ENCODE data around the gene IL36B.

DNA sequence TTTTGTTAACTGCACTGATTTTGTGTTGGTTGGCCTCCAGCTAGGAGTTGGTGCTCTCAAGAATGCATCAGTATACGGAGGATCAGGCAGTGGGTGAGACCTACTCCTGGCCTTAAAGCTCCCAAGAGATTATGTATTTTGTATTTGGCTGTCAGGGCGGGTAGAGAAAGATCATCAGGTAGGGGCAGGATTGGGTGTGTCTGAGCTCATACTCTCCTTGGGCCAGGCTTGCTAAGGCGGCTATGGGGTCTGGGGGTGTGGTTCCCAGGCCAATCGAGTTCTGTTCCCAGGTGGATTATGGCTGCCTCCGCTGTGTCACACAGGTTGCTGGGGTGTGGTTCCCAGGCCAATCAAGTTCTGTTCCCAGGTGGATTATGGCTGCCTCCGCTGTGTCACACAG is 45.9 kb upstream of the IL36B start:
- TF ChIP-seq, protein P1, sequence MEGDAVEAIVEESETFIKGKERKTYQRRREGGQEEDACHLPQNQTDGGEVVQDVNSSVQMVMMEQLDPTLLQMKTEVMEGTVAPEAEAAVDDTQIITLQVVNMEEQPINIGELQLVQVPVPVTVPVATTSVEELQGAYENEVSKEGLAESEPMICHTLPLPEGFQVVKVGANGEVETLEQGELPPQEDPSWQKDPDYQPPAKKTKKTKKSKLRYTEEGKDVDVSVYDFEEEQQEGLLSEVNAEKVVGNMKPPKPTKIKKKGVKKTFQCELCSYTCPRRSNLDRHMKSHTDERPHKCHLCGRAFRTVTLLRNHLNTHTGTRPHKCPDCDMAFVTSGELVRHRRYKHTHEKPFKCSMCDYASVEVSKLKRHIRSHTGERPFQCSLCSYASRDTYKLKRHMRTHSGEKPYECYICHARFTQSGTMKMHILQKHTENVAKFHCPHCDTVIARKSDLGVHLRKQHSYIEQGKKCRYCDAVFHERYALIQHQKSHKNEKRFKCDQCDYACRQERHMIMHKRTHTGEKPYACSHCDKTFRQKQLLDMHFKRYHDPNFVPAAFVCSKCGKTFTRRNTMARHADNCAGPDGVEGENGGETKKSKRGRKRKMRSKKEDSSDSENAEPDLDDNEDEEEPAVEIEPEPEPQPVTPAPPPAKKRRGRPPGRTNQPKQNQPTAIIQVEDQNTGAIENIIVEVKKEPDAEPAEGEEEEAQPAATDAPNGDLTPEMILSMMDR (IDR thresholded peaks at IDR 0.05) = no peak
- no peak for TF ChIP-seq POLR2A (IDR thresholded peaks at IDR 0.05)
